ENCODE measurements around the gene SMIM44. TPM values are rescaled to one million over a fixed set of nuclear protein-coding genes. Genes with fewer than 3 reads are reported as not detected.

Gene SMIM44
- total and polyA plus RNA-seq, 8 donors, result not detected

- Histone ChIP-seq H3K4me3 (no peak overlapping the region), H3K36me3 (peaks cover 0 to 34% of the 10 kb centered on the region in 2 donors), H3K4me1 (peaks cover 0 to 18% of the 10 kb centered on the region in 2 donors), H3K27ac (no peak overlapping the region), H3K9me3 (no peaks in the 10 kb centered on the region), H3K27me3 (no peaks in the 10 kb centered on the region)
- intact Hi-C loops (cut with DNase I), result no loop called here
- DNase-seq (no peak), ATAC-seq (no peak)
- TF ChIP-seq CTCF (IDR thresholded peaks at IDR 0.05), result no peak
Measured at GRCh38 chr19:3516675-3517207, 33.5 kb upstream of the SMIM44 start.

DNA sequence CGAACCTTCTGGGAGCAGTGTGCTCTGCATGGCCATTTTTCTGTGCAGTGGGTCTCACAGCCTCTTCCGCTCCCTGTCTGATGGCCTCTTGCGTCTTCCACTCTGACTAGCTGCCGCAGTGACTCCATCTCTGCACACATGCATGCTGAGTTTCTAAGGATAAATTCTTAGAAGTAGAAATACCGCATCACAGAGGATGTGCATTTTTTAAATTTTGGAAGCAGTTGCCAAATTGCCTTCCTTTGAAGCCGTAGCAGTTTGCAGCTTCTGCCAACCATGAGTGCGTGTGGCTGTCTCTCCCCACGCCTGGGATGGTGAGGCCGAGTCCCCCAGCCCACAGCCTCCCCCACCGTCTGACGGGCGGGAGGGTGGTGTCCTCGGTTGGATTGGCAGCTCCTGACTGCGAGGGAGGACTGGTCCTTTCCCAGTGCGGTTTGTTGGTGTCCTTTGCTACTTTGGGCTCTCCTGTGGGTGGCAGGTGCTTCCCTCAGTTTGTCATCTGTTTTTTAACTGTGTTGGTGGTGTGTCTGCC lies 32.7 kb upstream of the SMIM44 start:
- no peak for DNase-seq
- ATAC-seq, result no peak
- no peak for TF ChIP-seq CTCF (IDR thresholded peaks at IDR 0.05)

GRCh38 chr19:3514930-3515329 lies 31.7 kb upstream of the SMIM44 start:
- intact Hi-C loops (cut with DNase I), result no loop called here
- no peak for ATAC-seq
- H3K4me1 ChIP-seq, result peaks cover 0 to 22% of the 10 kb centered on the region in 2 donors
- no peak overlapping the region for H3K27ac ChIP-seq
- no peaks in the 10 kb centered on the region for H3K9me3 ChIP-seq
- TF ChIP-seq CTCF (IDR thresholded peaks at IDR 0.05), result no peak
- DNase-seq, result no peak
- H3K27me3 ChIP-seq, result no peaks in the 10 kb centered on the region
- peaks cover 0 to 36% of the 10 kb centered on the region in 2 donors for H3K36me3 ChIP-seq
- H3K4me3 ChIP-seq, result no peak overlapping the region

More for the DNA sequence above, 32.7 kb upstream of the SMIM44 start:
- H3K9me3 ChIP-seq, result no peaks in the 10 kb centered on the region
- intact Hi-C loops (cut with DNase I), result no loop called here
- no peak overlapping the region for H3K27ac ChIP-seq
- H3K36me3 ChIP-seq, result peaks cover 0 to 36% of the 10 kb centered on the region in 2 donors
- no peaks in the 10 kb centered on the region for H3K27me3 ChIP-seq
- H3K4me1 ChIP-seq, result peaks cover 0 to 20% of the 10 kb centered on the region in 2 donors
- H3K4me3 ChIP-seq, result no peak overlapping the region

GRCh38 chr19:3513229-3514140 lies 30.2 kb upstream of the SMIM44 start:
- H3K36me3 ChIP-seq, result peaks cover 0 to 30% of the 10 kb centered on the region in 2 donors
- DNase-seq, result peak in 1 of 4 donors; percentile 71
- ATAC-seq, result no peak
- no peak overlapping the region for H3K4me3 ChIP-seq
- TF ChIP-seq CTCF (IDR thresholded peaks at IDR 0.05), result no peak
- no peak overlapping the region for H3K27ac ChIP-seq
- intact Hi-C loops (cut with DNase I), result no loop called here
- no peaks in the 10 kb centered on the region for H3K27me3 ChIP-seq
- H3K9me3 ChIP-seq, result no peaks in the 10 kb centered on the region
- H3K4me1 ChIP-seq, result peaks cover 0 to 37% of the 10 kb centered on the region in 2 donors
